ENCODE results near the gene IGSF21.

The IGSF21 gene

DNA sequence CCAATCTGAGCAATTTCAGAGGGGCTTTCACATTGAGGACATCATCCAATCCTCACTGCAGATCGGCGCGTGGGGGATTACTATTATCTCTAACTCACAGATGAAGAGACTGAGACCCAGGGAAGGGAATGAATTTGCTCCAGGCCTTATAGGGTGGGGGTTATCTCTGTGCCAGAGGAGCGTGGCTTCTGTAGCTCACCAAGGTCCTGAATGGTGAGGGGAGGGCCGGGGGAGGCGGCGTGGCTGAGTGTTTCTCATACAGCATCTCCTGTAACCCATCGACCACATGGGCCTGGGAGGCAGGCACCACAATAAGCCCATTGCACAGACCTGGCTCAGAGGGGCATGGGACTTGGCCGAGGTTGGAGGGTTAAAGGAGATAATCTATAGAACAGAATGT, 230.2 kb downstream of the IGSF21 start:
- Histone ChIP-seq H3K4me3 (no peak overlapping the region), H3K27ac (no peak overlapping the region)

DNA sequence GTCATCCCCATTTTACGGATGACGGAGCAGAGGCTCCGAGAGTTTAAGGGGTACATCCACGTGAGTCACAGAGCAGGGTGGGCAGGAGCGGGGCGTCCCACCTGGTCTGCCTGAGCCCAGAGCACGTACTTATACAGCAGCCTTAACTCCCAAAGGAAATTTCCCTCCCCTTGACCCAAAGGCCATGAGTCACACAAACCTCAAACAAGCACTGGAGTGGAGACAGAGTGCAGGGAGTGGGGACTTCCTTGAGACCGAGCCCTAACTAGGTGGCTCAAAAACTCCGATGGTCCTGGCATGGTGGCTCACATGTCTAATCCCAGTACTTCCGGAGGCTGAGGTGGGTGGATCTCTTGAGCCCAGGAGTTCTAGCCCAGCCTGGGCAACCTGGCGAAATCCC, 231.6 kb downstream of the IGSF21 start:
- Histone ChIP-seq H3K4me3 (no peak overlapping the region), H3K27ac (no peak overlapping the region)

DNA sequence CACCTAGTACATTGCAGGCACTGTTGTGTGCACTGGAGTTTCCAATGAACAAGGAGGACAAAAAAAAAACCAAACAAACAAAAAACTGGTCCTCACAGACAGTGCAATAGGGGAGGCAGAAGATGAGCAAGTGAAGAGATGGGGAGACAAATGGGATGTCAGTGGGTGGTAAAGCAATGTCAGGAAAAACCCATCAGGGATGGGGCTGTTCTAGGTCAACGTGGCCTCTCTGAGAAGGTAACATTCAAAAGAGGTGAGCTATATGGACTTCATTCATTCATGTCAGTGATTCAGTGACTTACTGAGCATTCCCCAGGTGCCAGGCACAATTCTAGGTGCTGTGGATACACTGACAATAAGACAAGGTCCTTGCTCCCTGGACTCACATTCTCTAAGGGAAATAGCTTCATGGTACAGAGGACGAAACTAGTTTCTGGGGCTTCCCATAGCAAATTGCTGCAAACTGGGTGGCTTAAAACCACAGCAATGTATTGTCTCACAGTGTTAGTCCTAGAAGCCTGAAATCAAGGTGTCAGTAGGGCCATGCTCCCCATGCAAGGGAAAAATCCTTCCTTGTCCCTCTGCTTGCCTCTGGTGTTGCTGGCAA, 232.7 kb downstream of the IGSF21 start:
- Histone ChIP-seq H3K27ac (no peak overlapping the region), H3K4me3 (no peak overlapping the region)

DNA sequence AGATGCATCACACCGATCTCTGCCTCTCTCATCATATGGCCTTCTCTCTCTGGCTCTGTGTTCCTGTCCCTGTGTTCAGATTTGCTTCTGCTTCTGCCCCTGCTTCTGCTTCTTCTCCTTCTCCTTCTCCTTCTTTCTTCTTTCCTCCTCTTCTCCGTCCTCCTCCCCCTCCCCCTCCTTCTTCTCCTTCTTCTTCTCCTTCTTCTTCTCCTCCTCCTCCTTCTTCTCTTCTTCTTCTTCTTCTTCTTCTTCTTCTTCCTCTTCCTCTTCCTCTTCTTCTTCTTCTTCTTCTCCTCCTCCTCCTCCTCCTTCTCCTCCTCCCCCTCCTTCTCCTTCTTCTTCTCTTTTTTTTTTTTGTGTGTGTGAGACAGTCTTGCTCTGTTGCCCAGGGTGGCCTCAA, 233.2 kb downstream of the IGSF21 start:
- H3K27ac ChIP-seq, result no peak overlapping the region
- no peak overlapping the region for H3K4me3 ChIP-seq

DNA sequence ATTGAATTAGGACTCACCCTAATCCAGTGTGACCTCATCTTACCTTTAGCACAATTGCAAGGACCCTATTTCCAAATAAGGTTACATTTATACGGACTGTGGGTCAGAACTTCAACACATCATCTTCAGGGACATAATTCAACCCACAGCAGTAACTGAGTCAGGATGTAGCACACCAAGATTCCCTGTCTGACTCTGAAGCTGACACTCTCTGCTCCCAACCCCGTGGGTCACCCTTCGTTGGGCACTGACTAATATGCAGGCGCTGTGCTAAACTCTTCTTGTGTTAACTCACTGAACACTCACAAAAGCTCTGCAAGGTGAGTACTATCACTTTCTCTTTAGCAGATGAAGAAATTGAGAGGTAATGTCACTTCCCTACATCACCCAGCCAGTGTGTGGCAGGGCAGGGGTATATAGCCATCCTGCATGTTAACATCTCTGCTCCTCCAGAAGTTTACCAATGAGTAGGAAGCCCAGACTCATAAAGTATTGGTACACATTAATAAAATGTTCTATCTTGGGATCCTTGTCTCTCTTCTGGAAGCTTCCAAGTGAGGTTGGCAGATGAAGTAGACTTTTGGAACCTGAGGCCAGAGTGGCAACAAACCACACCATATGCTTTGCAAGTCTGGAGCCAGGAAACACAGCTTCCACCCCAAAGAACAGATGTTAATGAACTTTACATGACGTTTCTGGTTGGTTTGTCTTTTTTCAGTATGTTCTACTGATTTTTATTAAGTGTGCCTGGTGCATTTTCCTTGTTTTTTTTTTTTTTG, 233.9 kb downstream of the IGSF21 start:
- Histone ChIP-seq H3K4me3 (no peak overlapping the region), H3K27ac (no peak overlapping the region)

DNA sequence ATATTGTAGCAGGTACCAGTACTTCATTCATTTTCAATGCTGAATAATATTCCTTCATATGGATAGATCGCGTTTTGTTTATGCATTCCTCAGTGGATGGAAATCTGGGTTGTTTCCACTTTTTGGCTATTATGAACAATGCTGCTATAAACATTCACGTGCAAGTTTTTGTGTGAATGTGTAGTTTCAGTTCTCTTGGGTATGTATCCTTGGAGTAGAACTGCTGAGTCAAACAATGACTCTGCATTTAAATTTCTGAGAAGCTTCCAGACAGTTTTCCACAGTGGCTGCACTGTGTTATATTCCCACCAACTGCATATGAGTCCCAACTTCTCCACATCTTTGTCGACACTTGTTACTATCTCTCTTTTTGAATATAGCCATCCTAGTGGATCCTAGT, 235.1 kb downstream of the IGSF21 start:
- Histone ChIP-seq H3K27ac (no peak overlapping the region), H3K4me3 (no peak overlapping the region)

DNA sequence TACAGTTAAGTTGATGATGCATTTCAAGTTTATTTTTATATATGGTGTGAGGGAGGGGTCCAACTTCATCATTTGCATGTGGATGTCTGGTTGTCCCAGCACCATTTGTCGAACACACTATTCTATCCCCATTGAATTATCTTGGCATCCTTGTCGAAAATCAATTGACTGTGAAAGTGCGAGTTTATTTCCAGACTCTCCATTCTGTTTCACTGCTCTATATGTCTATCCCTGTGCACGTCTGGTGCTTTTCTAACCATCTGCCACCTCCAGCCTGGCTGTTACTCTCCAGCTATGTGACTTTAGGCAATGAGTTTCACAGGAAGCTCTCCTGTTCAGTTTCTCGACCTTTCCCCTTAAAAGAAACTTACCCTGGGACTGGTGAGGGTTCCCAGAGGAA, 236.0 kb downstream of the IGSF21 start:
- Histone ChIP-seq H3K27ac (no peak overlapping the region), H3K4me3 (no peak overlapping the region)

DNA sequence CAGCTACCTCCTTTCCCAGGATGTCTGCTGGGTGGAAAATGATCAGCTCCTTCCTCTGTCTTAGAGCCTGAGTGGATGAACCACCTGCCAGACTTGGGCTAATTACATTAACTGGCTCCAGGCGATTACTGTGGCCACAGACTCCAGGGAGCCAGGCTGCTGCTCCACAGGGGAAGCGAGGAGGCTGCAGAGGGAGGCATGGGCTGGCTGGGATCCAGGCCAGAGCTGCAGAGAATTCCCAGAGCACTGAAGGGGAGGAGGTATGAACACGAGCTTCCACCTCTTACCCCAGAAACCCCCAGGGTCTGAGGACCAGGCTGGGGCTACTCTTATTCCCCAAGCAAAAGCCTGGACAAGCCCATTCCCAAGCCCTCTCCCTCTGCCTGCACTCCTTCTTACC, 237.2 kb downstream of the IGSF21 start:
- no peak overlapping the region for H3K4me3 ChIP-seq
- no peak overlapping the region for H3K27ac ChIP-seq

DNA sequence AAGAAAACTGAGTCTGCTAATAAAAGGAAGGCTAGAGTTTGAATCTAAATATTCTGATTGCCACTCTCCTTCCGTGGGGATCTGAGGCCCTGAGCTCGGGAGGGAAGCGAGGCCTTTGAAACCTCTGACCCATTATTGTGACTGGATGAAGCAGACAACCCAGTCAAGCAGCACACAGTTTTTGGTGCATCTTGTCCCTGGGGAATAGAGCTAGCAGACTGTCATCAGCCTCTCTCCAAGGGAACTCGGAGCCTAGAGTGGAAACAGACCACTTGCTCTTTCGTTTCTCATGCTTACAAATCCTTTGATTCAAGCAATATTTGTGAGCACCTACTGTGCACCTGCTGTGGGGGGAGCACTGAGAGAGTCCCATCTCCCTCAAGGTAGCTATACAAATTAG, 240.0 kb downstream of the IGSF21 start:
- H3K27ac ChIP-seq, result no peak overlapping the region
- H3K4me3 ChIP-seq, result no peak overlapping the region

DNA sequence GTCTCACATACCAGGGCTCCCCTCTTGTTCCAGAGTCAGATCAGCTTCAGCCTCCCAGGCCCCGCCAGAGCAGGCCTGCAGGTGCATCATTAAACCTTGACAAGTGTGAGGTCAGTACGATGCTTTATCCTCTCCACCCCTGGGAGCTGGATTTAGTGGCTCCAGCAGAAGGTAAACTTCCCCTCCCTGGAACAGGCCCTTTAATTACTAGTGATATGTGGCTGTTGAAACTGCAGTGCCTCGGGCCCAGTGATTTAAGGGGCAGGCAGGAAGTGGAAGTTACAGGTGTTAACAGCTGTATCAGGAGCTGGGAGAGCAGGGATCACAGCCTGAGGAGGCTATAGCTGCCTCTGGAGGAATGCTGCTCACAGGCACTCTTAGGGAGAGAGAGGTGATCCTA, 240.8 kb downstream of the IGSF21 start:
- H3K27ac ChIP-seq, result no peak overlapping the region
- no peak overlapping the region for H3K4me3 ChIP-seq

DNA sequence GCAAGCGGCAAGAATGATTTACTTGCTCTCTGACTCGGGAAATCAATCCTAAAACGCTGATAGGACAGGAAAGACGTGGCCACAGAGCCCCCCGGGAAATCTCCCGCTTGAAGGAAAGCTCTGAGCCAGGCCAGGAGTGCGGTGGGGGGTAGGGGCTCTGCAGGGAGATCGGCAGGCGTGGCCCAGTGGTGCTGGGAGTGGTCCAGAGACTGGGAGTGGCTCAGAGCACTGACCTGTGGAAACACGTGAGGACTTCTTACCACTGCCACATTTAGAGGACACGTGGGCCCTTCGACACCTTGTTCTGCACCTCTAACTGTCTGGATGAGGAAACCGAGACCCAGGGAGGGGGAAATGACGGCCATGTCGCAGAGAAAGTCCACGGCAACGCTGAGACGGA, 243.1 kb downstream of the IGSF21 start:
- H3K4me3 ChIP-seq, result no peak overlapping the region
- no peak overlapping the region for H3K27ac ChIP-seq

DNA sequence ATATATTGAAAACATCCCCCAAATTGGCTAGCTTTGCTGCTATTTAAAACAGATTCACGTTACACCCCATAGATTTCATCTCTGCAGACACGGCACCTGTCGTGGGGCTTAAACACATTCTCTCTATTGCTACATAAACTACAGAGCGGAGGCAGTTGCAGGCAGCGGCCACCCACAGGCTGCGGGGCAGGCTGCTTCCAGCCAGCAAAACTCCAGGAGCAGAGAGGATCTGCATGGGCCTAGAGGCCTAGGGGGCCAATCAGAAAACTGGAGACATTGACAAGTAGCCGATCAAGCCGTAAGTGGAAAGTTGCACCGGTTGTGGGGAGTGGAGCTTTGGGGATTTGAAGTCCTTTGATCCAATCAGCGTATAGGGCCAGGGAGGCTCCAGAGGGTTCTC, 244.1 kb downstream of the IGSF21 start:
- H3K4me3 ChIP-seq, result no peak overlapping the region
- no peak overlapping the region for H3K27ac ChIP-seq

DNA sequence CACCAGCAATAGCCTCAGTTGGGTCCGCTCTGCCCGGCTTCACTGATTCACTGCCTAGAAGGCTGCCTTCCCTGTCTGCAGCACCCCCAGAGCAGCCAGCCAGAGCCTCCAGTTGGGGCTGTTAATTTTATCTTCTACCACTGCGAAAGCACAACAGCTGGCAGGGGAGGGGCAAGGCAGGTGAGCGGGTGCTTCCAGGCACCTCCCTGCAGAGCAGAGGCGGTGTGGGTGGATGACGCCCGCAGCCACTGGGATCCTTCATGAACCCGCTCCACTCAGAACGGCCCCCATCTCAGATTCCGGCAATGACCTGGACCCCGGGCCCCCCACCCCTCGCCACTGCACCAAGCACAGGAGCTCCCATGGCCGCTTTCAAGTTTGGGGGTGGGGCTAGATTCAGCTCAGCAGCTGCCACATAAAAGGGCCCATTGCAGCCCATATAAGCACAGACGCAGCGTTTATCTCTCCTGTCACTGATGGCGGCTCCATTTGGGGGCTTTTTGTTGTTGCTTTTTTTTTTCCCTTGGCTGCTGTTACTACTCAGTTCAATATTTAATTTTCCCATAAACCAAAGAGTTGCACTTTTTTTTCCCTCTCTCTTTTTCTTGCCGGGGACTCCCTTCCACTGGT, 245.2 kb downstream of the IGSF21 start:
- H3K4me3 ChIP-seq, result no peak overlapping the region
- H3K27ac ChIP-seq, result no peak overlapping the region

DNA sequence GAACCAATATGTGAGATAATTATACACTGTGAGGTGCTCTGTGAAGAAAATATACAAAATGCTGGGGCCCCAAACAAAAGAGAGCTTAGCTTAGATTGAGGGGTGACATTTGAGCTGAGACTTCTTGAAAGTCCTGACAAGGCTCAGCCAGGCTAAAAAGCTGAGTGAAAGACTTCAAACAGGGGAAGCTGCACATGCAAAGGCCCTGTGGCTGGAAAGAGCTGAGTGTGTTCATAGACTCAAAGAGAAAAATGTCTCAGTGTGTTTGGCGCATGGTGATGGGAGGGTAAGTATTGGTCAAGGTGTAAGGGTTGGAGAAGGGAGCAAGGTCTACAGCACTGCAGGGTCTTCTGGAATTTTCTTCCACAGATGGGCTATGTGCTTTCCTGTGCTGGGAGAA, 245.9 kb downstream of the IGSF21 start:
- H3K27ac ChIP-seq, result no peak overlapping the region

DNA sequence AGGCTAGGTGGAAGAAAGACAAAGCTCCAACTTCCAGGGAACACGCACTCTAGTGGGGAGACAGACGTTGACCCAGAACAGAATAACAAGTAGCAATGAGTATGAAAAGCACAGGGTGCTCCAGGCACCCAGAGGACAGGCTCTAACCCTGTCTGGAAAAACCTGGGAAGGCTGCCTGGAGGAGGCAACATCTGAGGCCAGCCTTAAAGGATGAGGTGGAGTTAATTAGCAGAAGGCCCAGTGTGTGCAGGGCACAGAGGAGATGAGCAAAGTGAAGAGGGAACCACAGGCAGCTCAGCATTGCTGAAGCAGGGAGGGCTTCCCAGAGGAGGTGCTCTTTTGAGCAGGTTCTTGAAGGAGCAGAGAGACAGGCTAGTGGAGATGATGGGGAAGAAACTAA, 246.4 kb downstream of the IGSF21 start:
- Histone ChIP-seq H3K27ac (no peak overlapping the region), H3K4me3 (no peak overlapping the region)

More for the DNA sequence above, 245.9 kb downstream of the IGSF21 start:
- H3K4me3 ChIP-seq, result no peak overlapping the region

DNA sequence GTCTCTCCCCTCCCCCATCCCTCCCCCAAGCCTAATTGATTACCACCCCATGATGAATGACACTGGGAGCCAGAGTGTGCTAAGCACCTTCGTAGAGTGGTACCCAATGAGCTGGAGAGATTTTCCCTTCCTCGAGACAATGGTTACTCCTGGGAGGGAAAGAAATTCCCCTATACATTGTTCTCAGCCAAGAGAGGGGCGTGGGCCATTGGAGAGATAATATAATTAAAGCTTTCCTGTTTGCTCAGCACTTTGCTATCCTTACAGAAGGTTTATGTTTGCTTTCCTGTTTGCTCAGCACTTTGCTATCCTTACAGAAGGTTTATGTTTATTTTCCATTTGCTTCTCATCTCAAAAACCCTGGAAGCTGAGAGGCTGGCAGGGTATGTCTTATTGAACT, 247.0 kb downstream of the IGSF21 start:
- Histone ChIP-seq H3K4me3 (no peak overlapping the region), H3K27ac (no peak overlapping the region)

DNA sequence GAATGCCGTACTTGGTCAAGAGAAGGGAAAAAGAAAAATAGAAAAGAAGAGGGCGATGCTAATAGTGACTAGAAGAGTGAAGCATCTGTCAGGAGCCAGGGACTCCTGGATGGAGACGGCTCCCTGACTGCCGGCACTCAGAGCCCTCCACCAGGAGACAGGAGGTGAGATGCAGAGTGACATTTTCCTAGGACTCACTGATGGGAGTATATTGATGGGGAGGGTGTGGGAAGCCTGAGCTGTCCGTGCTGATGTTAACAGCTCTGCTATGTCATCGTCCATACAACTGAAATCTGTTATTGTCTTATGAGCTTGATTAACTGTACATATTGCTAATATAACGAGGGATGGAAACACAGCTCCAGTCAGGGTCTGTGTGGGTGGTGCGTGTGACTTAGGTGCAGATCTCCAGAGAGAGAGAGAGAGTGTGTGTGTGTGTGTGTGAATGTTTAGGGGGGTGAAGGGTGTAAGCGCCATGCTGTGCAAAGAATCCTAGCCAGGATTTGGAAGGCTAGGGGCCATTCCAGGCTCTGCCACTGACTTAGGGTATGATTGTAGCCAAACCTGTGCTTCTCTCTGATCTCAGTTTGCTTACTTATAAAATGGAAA, 250.1 kb downstream of the IGSF21 start:
- H3K27ac ChIP-seq, result no peak overlapping the region

DNA sequence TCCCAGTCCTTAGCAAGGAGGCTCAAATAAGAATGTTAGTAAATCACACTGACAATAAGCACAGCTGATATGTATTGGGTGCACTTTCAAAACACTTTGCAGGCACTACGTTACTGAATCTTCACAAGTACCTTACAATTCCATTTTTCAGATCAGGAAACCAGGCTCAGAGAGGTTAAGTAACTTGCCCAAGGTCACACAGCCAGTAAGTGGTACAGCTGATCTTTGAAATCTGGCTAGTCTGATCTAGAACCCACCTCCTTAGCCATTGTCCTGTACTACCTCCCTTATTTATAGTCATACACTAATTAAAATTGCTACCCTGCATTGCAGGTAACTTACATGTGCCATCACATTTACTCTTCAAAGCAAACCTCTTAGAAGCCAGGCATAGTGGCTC, 251.0 kb downstream of the IGSF21 start:
- Histone ChIP-seq H3K4me3 (no peak overlapping the region), H3K27ac (no peak overlapping the region)

More for the DNA sequence above, 250.1 kb downstream of the IGSF21 start:
- H3K4me3 ChIP-seq, result no peak overlapping the region

DNA sequence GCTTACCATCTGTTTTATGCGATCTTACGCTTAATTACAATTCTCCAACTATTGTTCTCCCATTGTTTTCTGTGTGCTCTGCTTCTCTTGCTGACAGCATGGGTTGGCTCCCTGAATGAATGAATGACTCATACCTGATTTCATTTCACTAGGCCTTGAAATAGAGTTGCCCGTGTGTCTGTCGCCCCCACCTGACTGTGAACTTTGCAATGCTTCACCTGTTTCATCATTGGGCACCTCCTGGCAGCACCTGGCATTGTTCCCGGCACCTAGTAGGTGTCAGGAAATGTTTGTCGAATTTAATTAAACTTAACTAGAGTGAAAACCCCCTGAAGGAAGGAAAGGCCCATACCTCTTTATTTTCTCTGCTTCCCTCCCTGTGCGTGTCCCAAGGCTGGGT, 252.7 kb downstream of the IGSF21 start:
- no peak overlapping the region for H3K27ac ChIP-seq
- no peak overlapping the region for H3K4me3 ChIP-seq

DNA sequence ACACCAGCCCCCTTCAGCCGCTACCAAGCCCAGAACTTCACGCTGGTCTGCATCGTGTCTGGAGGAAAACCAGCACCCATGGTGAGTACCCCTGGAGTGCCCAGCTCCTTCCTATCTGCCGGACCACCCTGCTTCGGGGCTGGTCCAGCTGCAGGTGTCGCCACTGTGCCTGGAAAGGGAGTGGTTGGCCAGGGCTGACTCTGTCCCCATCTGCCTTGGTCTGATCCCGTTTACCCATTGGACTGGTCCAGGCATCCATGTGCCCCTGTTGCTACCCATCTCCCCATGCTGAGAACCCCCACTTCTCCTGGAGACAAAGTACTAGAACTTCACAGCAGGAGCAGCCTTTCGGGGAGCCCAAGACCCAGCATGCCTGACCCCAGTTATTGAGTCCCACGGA, 254.6 kb downstream of the IGSF21 start:
- Histone ChIP-seq H3K27ac (no peak overlapping the region), H3K4me3 (no peak overlapping the region)

DNA sequence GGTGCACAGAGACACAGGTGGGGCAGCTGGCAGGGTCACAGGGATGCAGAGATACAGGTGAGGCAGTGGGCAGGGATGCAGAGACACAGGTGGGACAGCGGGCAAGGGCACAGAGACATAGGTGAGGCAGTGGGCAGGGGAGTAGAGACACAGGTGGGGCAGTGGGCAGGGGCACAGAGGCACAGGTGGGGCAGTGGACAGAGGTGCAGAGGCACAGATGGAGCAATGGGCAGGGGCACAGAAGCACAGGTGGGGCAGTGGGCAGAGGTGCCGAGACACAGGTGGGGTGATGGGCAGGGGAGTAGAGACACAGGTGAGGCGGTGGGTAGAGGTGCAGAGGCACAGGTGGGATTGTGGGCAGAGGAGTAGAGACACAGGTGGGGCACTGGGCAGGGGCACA, 255.8 kb downstream of the IGSF21 start:
- Histone ChIP-seq H3K4me3 (no peak overlapping the region), H3K27ac (no peak overlapping the region)

Measured in skin epidermis (tissue), 12 donors.